Measurements from ENCODE around the gene KLC1.

KLC1 gene

DNA sequence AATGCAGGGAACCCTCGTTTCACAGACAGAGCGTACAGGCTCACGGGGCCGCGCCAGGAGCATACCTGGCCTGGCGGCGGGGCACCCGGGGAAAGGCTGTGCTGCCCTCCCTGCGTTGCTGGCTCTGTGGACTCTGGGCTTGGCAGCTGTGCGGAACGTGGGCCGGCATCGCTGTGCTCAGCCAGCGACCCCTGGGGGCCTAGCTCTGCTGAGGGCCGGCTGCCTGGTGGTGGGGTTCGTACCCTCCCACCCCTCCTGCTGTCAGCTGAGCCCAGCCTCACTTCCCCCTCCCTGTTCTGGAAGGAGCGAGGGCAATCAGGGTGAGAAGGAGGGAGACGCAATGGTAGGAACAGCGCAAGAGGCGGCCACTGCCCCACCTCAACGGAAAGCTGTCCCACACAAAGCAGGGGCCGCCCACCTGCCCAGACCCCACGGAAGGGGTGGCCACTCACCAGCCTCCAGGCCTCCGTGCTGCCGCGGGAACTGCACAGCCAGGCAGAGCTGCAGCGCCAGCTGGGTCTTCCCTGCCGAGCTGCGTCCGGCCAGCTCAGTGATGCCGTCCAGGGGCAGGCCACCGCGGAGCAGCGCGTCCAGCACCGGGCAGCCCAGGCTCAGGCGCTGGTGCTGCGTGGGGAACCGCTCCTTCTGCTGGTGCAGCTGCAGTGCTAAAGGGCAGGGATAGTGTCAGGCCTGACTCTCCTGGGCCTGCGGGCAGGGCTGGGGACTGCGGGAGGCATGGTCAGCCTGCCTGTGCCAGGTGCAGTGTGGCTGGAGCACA, 77.7 kb downstream of the KLC1 start:
- no peak for DNase-seq

DNA sequence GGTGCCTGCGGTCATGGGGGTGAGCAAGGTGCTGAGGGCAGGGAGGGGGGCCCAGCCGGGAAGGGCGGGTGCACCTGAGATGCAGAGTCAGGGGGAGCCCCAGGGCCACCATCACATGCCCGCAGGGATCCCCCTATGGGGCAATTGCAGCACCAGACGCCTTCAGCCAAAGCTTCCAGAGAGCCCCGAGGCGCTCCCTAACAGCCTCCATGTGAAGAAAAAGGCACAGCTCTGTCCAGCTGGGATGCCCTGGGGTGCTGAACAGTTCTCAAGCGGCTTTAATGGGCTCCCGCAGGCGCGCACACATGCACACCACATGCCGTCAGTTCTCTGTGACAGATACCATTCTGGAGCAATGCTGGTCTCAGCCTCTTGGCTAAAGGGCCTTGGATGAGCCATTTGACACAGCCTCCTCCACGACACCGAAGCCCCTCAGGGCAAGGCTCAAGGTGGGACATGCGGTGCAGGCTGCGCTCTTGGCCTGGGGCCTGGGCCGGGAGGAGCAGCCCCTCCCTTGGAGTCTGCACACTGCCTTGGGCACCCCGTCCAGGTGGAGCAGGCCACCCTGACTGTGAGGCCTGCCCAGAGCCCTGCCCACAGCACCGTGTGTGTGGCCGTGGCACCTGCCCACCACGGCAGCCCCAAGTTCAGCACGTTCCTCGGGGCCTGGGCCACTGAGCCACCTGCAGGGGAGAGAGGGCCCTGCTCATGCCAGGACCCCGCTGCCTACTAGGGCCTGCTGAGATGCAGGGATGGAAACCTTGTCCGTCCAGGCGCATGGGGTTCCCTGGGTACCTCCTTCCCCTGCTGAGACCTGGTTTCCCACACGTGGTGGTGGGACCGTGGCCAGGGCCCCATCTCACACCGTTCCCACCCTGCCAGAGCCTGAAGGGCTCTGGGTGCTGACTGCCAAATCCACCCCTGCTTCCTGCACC, 78.6 kb downstream of the KLC1 start:
- no peak for DNase-seq

DNA sequence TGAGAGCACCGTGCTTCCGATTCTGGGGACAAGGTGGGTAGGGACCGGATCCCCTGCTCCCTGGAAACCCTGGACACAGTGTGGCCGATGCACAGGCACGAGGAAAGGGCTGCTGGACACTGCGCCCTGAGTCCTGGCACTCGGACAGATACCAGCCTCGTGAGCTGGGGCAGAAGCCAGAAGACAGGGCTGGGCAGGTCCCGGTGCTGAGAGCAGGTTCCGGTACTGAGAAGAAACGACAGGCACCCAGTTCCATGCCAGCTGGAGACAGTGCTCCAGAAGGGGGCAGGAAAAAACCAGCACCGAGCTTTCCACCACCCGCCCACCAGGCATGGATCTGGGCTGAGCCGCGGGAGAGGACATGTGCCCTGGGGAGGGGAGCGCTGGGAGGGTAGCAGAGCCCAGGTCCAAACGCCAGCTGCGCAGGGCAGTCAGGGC, 79.8 kb downstream of the KLC1 start:
- no peak for DNase-seq

DNA sequence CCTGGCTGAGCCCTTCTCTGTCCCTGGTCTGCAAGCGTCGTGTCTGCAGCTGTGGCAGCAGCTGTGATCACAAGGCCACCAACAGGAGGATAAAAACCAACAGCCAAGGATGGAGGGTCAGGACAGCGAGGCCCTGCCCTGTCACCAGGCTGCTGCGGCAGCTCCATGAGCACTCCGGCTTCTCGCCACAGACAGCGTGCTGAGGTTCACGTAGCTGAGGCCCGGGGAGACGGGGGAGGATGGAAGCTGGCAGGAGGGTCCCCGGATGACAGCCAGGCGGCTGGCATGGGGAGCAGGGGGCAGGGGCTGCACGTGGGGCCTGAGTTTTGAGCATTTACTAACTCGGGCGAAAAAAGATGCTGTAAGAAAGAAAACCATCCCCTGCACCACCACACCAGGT, 80.8 kb downstream of the KLC1 start:
- no peak for DNase-seq

DNA sequence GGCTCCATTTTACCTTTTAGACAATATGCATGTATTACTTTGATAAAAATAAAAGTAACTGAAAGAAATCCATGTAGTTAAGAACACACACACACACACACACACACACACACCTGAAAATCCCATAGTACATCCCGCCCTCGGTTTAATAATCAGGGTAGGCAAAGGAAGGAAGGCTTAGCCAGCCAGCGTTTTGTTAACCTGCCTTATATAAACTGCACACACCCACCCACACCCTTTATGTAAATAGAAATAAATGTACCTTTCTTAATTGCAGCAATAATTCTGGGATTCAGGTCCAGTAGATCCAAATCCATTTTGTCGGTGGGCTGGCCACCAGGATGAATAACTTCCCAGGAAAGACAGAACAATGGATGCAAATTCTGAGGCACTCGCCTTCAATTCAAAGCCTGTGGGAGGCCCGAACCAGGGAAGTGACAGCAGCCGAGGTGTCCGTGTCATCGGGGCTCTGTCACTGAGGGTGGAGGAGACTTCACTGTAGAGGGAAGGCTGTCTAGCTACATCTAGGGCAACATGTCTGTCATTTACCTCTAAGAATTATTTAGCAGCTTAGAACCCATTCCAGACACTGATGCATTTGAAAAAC, 81.9 kb downstream of the KLC1 start:
- no peak for DNase-seq

DNA sequence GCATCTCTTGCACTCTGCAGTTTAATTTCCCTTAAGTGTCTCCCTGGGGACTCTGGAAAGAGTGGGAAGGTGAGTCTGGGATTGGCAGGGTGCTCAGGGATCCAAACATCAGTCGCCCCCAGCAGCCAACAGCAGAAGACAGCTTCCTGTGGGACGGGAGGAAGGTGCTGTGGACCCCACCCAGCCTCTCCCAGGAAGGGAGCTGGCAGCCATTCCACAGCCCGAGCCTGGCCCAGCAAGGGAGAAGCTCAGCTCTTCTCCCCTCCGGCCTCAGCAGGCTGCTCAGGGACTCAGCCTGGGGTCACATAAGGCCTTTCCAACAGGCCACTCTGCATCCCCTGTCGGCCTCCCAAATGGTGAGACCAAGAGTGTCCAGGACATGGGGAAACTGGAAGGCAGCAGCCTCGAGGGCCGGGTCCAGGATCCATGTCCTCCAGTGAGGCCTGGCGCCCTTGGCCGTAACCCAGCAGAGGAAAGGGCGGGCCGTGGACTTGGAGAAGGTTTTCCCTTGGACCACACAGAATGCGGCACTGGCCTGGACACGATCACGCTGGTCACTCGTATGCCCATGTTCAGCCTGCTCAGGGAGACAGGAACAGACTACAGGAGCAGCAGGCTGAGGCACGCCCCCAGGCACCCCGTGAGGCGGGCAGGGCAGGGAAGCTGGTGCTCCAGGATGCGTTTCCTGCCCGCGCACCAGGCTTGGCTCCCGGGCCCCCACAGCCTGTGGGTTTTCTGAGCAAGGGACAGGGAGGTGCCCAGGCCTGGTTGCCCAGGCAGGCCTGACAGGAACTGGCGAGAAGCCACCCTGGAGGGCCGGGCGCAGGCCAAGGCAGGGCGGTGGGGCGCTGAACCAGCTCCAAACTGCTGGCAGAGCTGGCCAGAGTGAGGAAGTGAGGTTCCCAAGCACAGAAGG, 82.8 kb downstream of the KLC1 start:
- peak; percentile 19 for DNase-seq

DNA sequence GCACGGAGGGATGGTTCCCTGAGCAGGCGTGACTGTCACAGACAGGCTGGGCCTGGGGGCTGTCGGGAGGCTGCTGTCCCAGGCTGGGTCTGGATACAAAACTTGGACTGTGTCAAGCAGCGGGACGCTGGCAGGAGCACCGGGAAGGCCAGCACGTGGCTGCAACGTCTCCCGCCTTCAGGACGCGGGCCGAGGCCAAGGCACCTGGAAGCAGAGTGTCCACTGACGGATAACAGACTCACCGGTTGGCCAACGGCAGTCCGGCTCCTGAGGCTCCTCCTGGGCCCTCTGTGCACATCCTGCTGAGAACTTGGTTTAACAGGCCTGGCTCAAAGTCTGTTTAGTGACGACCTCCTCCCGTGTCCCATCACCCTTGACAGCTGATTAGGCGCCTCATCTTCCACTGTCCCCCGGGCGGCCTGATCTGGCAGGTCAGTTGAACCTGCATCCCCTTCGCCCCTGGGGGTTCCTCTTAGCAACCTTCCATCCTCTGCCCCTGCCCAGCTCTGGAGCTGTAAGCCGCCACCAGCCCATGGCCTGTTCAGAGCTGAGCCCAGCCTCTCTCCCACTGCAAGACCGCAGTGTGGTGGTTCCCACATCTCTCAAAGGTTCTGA, 83.7 kb downstream of the KLC1 start:
- DNase-seq, result no peak

DNA sequence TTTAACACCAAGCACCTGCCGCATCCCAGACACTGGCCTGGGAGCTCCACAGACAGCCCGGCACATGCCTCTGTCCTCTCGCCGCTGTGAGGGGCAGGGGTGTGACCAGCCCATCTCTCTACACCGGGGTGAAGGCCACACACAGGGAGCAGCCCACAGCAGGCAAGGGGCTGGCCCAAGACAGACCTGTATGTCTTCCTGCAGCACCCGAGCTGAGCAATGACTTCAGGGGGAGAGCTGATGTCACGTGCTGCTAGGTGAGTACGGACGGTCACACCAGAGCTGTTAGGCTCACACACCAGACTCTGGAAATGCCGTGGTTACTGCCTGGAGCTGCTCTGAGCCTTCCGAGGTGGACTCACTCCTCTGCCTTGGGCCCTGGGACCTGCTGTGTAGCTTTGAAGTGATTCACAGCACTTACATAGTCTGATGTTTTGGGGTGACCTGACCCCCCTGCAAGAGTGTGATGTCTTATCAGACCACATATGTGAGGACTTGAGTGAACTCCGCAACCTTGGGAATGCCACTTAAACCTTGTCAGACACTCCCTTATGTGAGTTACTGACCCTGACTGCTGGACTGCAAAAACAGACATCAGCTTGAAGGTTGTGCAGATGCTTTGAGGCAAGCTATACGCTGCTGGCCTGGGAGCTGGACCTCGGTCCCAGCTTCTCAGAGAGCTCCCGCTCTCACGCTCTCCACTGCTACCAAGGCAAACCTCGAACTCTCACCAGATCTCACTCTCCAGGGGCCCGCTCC, 84.5 kb downstream of the KLC1 start:
- peak; percentile 60 for DNase-seq

DNA sequence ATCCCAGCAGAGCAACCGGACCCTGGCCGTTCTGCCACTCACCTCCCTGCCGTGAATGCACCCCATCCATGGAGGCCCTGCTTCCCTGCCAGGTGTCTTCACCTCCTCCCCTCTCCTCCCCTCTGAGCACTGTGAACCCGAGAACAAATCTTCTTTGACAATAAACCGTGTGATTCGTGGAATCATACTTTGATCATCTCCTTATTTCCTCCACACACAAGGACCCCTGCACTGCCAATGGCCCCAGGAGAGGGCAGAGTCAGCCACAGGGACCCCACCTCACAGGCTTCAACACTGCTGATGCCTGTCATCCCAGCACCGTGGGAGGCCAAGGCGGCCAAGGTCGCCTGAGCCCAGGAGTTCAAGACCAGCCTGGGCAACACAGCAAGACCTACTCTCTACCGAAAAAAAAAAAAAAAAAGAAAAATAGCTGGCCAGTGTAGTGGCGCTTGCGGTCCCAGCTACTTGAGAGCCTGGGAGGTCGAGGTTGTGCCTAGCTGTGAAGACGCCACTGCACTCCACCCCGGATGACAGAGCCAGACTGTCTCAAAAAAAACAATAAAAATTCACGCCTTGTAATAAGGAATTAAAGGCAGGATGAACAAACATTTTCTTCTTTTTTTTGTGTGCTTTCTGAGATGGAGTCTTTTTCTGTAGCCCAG, 85.2 kb downstream of the KLC1 start:
- DNase-seq, result no peak

DNA sequence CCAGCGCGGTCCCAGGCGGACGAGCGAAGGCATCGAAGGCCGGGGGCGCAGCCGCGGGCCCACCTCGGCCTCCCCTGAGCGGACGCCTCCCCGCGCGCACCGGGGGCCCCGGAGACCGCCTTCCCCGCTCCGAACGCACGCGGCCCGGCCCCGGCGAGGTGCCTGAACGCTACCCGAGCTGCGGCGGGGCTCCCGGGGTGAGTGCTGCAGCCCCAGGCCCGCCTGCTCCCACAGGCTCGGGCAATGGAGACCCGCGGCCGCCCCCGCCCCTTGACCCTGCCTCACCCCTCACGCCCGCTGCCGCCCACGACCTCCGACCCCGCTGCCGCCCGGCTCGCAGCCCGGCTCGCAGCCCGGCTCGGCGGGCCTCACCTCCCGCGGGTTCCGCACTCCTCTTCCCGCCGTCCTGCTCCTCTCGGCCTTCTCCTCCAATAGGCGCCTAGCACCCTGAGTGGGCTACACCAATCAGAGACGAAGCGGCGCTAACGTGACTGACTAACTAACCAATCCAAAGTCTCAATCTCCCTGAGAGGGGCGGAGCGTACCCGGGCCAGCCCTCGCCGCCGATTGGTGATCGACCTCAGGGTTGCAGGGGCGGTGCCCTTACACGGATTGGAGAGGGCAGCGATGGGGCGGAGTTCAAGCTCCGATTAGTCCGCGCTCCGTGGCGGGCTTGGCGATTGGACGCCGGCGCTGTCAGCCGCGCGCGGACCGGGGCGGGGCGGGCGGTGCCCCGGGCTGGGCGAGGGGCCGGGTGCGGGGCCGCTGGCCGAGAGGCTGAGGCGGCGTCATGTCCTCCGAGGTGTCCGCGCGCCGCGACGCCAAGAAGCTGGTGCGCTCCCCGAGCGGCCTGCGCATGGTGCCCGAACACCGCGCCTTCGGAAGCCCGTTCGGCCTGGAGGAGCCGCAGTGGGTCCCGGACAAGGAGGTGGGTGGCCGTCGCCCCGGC, 86.3 kb downstream of the KLC1 start, which contains the start of the genes XRCC3 and ZFYVE21:
Gene XRCC3 (minus strand): TSS at position 400 of the 949 bp plus-strand sequence. CDS start 4,364 bp downstream, outside the sequence.
Gene ZFYVE21 (plus strand): TSS at position 759 of the 949 bp plus-strand sequence. CDS start 32 bp downstream, at position 791.
- DNase-seq, result peak; percentile 100

DNA sequence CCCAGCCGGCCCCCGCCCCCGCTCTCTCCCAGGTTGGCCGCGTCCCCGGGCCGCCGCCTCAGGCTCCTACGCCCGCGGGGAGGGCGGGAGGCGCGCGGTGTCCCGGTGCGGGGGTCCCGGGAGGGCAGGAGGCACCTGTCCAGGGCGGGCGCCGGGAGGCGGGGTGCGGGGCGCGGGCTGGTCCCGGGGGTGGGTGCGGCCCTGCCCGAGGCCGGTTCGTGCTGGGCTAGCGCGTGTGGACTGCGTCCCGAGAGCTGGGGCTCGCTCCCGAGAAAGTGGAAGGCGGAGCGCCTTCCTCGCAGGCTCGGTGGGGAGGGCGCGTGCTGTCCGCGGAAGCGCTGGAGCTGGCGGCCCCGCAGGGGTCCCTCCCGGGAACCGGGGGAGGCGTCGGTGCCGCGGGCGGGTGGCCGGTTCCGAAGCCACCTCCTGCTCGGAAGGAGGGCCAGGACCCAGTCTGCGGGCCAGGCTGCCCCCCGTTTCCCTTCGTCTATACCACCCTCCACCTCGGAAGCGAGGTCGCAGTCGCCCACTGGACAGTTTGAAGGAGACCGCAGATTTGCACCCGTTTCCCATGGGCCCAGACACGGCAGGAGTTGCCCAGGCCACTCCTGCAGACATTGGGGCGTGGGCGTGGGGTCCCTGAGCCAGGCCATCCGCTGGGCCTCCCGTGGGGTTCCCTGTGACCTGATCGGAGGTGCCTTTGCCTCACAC, 87.2 kb downstream of the KLC1 start:
- no peak for DNase-seq

DNA sequence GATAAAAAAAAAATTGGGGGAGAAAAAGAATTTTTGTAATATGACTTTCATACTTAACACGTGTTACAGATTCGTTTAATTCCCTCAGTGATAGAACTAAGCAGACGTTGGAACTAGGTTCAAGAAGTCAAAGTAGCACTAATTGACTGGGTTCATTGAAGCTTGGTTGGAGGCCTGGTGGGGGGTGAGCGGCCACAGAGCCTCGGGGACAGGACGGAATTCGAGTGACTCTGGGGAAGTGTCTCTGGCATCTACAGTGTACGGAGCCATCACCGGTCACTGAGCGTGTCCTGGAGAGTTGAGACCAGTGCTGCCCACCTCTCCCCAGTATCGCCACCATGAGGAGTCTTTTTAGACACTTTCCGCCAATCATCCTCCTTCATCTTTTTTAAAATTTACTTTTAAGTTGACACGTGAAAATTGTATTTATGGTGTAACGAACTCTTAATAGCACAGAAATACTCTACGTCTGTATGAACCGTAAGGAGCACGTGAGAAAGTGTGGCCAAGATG, 87.9 kb downstream of the KLC1 start:
- no peak for DNase-seq

DNA sequence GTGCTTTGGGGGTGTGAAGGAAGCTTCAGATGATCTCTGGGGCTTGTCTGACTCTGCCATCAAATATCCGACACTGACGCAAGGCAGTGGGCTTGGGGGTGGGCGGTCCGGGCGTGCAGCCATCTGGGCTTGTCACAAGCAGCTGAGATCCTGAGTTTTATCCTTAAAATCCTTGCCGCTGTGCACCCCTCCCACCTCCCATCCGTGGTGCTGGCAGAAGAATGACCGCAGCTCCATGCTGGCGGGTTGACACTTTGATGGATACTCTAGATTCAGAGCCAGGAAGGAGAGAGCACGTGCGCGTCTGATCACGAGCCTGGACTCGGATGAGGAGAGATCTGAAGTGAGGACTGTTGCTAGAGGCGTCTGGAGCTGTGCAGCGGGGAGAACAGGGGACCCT, 89.6 kb downstream of the KLC1 start:
- DNase-seq, result no peak

DNA sequence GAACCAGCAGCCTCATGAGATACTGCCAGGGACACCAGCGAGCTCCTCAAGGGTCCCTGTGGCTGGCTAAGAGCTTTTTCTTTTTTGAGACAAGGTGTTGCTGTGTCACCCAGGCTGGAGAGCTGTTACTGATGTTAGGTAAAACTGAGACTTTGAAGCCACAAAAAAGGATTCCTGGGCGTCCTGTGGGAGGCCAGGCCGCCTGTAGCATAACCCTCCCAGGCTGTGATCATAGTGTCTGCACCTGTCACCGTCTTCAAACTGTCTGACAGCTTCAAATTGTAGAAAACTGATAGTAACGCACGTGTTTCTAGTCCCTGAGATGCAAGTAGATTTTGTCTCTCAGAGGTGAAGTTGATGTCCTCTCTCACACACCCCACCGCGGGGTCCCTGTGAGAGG, 90.7 kb downstream of the KLC1 start:
- DNase-seq, result no peak

DNA sequence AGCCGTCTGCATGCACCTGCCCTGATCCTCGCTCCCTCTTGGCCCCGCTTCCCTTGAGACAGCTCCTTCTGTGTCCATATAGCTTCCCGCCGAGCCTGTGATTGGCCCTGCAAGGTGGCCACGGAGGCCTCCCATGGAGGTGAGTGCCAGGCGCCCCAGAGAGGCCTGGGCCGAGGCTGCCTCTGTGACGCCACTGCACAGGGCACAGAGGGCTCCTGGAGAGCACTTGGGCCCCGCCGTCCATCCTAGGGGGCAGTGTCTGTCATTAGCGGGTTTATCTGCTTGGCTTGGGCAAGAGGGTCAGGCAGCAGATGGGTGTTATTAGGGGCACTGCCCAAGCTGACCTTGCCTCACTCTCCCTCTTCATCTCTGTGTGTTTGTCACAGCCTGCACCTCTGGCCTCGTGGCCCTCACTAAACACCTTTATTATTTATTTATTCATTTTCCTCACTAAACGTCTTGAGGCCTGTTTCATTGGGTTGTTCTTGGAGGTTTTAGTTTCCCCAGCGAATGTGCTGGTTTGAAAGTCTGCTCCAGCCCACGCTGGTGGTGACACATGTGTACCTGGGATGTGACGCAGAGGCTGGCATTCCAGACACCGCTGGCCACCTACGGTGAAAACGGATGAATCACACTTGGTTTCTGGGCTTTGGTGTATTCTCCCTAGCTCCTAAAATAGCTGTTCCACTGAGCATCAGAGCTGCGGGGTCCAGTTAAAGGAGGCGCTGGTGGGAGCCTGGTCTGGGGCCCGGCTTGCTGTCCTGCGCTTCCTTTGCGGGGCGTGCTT, 92.5 kb downstream of the KLC1 start:
- DNase-seq, result no peak

DNA sequence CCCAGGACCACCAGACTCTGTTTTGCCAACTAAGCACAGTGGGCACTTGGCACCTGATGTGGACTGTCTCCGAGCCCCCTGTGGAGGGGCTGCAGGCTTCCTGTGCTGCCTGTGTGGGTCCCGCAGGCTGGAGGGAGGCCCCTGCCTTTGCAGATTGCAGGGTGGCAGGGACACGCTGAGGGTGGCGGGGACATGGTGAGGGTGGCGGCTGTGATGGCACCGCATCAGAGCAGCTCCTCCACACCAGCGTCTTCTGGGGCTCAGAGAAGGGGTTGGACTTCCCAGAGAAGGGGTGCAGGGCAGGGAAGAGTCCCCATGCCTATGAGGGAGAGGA, 94.7 kb downstream of the KLC1 start:
- DNase-seq, result peak; percentile 30

DNA sequence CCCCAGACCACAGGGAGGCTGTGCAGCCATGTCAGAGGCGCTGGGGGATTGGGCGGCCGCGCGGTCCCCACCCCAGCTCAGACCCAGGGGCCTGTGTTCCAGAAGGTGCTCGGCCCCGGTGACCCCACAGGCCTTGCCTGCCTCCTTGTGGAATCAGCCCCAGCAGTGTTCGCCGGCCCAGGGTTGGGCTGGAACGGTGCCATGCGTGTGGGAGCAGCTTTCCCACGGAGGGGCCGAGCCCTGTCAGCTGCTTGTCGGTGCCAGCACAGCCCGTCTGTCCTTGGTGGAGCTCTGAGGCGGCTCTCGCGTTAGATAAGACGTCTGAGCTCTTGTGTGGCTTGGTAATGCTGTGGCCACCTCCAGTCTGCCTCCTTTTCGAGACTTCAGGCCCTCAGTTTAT, 95.1 kb downstream of the KLC1 start:
- DNase-seq, result peak; percentile 96
